Tibial nerve (tissue), 4 donors: Measurements from ENCODE around the gene PSENEN.

ENCODE experiments used
- EP300 ChIP-seq, 2 donors: sonication (generic); formaldehyde crosslinking; IDR thresholded peaks; one replicate each; pipeline ENCODE4 v1.6.1; 2017; ENCODE audit warnings: antibody characterized with exemption in 2 of 2, mild to moderate bottlenecking in 1 of 2
- POLR2A ChIP-seq, 2 donors: fragments of 450-650 bp; IDR thresholded peaks; one replicate each; pipeline ENCODE4 v1.6.1; 2017; ENCODE audit warnings: antibody characterized with exemption in 2 of 2, mild to moderate bottlenecking in 2 of 2, moderate library complexity in 2 of 2
- TF ChIP-seq, protein P1 (sequence below), 5 experiments: fragments of 200-600 bp in 3 of 5; fragments of 450-650 bp in 2 of 5; sonication (generic) in 3 of 5; IDR thresholded peaks; one replicate each; pipeline ENCODE4 v1.5.1; 2016 to 2019; ENCODE audit warnings: antibody characterized with exemption in 5 of 5, mild to moderate bottlenecking in 3 of 5, moderate library complexity in 2 of 5

DNA sequence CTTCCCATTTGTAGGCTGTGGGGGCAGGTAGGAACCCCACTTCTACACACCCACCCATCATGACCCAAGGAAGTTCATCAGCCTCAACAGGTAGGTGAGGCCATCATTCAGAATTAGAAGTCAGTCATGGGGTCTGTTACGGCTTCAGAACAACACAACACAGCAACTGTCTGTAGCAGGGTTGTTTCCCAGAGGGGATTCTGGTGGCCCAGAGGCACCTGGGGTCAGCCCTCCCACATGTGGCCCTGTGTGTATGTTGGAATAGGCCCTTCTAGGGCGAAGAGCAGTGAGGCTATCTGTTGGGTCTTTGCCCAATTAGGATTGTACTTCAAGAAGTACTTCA, 6.6 kb upstream of the PSENEN start:
- TF ChIP-seq POLR2A (IDR thresholded peaks at IDR 0.05) (no peak), EP300 (IDR thresholded peaks at IDR 0.05) (no peak)
- TF ChIP-seq, protein P1, sequence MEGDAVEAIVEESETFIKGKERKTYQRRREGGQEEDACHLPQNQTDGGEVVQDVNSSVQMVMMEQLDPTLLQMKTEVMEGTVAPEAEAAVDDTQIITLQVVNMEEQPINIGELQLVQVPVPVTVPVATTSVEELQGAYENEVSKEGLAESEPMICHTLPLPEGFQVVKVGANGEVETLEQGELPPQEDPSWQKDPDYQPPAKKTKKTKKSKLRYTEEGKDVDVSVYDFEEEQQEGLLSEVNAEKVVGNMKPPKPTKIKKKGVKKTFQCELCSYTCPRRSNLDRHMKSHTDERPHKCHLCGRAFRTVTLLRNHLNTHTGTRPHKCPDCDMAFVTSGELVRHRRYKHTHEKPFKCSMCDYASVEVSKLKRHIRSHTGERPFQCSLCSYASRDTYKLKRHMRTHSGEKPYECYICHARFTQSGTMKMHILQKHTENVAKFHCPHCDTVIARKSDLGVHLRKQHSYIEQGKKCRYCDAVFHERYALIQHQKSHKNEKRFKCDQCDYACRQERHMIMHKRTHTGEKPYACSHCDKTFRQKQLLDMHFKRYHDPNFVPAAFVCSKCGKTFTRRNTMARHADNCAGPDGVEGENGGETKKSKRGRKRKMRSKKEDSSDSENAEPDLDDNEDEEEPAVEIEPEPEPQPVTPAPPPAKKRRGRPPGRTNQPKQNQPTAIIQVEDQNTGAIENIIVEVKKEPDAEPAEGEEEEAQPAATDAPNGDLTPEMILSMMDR (IDR thresholded peaks at IDR 0.05): no peak
